ENCODE measurements around the gene PLD1. TPM values are rescaled to one million over a fixed set of nuclear protein-coding genes. Genes with fewer than 3 reads are reported as not detected.

Gene PLD1
- total RNA-seq, 2 donors from 2014 or later = 9.5 to 15.9 TPM

DNA sequence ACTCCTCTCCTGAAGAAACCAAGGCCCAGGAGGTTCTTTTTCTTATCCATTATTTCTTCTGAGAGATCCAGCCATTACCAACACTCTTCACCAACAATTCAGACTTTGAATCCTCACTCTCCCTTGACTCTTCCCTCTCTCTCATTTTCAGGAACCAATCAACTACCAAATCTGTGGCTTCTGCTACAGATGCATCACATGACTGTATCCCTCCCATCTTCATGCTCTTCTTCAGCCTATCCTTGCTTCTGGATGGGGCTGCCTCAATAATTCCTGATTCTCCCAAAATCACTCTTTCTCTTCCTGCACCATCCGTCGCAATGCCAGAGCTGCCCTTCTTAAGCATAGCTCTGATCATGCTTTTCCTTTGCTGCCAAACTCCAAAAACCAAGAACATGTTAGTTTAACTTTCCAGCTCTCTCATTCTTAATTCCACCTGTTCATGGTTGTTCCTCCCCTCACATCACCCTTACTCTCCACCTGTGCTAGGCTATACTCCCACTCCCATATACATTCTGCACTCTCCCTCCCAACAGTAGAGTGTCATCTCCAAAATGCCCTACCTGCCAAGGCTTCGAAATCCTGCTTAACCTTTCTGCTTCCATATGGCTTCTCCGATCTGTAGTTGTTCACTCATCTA, 13.5 kb downstream of the PLD1 start:
- WGBS, 2 experiments (ENCODE audit: insufficient coverage in 1 of 2, insufficient read length in 1 of 2) = 93 to 98% methylated on average over 4 of the region's 4 CpGs
- no peak overlapping the region for H3K27ac ChIP-seq (ENCODE audit: low read depth, low read length)
- Mint-ChIP-seq H3K27me3 (ENCODE audit: insufficient read depth) (no peaks in the 10 kb centered on the region), H3K4me3 (no peak overlapping the region), H3K27ac (no peak overlapping the region), H3K4me1 (peaks cover 6% of the 10 kb centered on the region), H3K36me3 (ENCODE audit: low read depth) (no peaks in the 10 kb centered on the region), H3K9me3 (no peaks in the 10 kb centered on the region)
- H3K4me3 ChIP-seq (ENCODE audit: low read length) = no peak overlapping the region
- no peak for DNase-seq
- H3K27me3 ChIP-seq (ENCODE audit: control insufficient read depth, insufficient read depth, low read length, poor library complexity, severe bottlenecking) = no peaks in the 10 kb centered on the region
- no peaks in the 10 kb centered on the region for H3K4me1 ChIP-seq (ENCODE audit: control insufficient read depth, insufficient read depth, low read length)
- H3K9ac ChIP-seq (ENCODE audit: extremely low read depth, low read length, poor library complexity, severe bottlenecking) = no peak overlapping the region
- no peaks in the 10 kb centered on the region for H3K36me3 ChIP-seq (ENCODE audit: control insufficient read depth, insufficient read depth, low read length)
- TF ChIP-seq, protein P1, sequence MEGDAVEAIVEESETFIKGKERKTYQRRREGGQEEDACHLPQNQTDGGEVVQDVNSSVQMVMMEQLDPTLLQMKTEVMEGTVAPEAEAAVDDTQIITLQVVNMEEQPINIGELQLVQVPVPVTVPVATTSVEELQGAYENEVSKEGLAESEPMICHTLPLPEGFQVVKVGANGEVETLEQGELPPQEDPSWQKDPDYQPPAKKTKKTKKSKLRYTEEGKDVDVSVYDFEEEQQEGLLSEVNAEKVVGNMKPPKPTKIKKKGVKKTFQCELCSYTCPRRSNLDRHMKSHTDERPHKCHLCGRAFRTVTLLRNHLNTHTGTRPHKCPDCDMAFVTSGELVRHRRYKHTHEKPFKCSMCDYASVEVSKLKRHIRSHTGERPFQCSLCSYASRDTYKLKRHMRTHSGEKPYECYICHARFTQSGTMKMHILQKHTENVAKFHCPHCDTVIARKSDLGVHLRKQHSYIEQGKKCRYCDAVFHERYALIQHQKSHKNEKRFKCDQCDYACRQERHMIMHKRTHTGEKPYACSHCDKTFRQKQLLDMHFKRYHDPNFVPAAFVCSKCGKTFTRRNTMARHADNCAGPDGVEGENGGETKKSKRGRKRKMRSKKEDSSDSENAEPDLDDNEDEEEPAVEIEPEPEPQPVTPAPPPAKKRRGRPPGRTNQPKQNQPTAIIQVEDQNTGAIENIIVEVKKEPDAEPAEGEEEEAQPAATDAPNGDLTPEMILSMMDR (conservative IDR thresholded peaks at IDR 0.05) = no peak
- H3K9me3 ChIP-seq (ENCODE audit: control insufficient read depth, low read length) = no peaks in the 10 kb centered on the region

DNA sequence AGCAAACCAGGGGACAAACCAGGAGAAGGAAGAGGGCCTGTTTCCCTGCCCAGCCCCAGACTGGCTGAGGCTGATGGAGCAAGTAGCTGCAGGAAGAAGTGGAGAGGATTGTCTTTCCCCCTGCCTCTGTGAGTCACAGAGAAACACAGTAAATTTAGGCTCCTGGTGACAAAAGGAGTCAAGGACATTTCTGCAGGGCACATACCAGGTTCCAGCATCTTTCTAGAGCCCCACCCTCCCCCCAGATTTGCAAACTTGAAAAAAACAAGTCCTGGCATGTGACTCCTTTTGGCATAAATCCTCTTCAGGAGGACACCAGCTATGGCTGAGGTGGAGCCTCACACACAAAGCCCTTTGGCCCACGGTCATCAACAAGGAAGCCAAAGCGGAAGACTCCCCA, 17.8 kb downstream of the PLD1 start:
- H3K27me3 Mint-ChIP-seq (ENCODE audit: insufficient read depth) = peaks cover 4% of the 10 kb centered on the region
- H3K4me3 ChIP-seq (ENCODE audit: low read length) = no peak overlapping the region
- peaks cover 13% of the 10 kb centered on the region for H3K4me1 ChIP-seq (ENCODE audit: control insufficient read depth, insufficient read depth, low read length)
- H3K4me1 Mint-ChIP-seq = peaks cover 15% of the 10 kb centered on the region
- H3K36me3 Mint-ChIP-seq (ENCODE audit: low read depth) = no peaks in the 10 kb centered on the region
- no peak overlapping the region for H3K27ac ChIP-seq (ENCODE audit: low read depth, low read length)
- H3K9me3 Mint-ChIP-seq = no peaks in the 10 kb centered on the region
- H3K27me3 ChIP-seq (ENCODE audit: control insufficient read depth, insufficient read depth, low read length, poor library complexity, severe bottlenecking) = no peaks in the 10 kb centered on the region
- H3K4me3 Mint-ChIP-seq = no peak overlapping the region
- DNase-seq = no peak
- no peak overlapping the region for H3K9ac ChIP-seq (ENCODE audit: extremely low read depth, low read length, poor library complexity, severe bottlenecking)
- H3K36me3 ChIP-seq (ENCODE audit: control insufficient read depth, insufficient read depth, low read length) = no peaks in the 10 kb centered on the region
- TF ChIP-seq, protein P1 (conservative IDR thresholded peaks at IDR 0.05) = no peak
- H3K9me3 ChIP-seq (ENCODE audit: control insufficient read depth, low read length) = no peaks in the 10 kb centered on the region
- WGBS, 2 experiments (ENCODE audit: insufficient coverage in 1 of 2, insufficient read length in 1 of 2) = 94 to 95% methylated on average over 2 of the region's 2 CpGs
- H3K27ac Mint-ChIP-seq = no peak overlapping the region

DNA sequence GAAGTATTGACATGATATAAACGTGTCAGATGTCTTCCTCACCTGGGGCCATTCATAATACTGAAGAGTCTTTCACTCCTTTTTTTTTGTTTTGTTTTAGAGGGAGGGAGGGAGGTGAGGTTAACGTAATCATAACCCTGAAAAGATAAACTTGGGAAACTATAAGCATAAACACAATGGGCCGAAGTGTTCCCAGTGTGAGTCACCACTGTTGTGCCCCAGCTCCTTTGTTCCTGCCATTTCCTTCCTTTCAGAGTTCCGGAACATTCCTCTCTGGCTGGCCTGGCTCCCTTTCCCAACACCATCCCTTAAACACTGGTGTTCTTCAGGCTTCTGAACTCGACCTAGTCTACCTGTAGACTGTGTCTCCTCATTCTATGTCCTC, 18.6 kb downstream of the PLD1 start:
- H3K9ac ChIP-seq (ENCODE audit: extremely low read depth, low read length, poor library complexity, severe bottlenecking) = no peak overlapping the region
- Mint-ChIP-seq H3K9me3 (no peaks in the 10 kb centered on the region), H3K4me3 (no peak overlapping the region), H3K27me3 (ENCODE audit: insufficient read depth) (peaks cover 4% of the 10 kb centered on the region), H3K36me3 (ENCODE audit: low read depth) (no peaks in the 10 kb centered on the region), H3K4me1 (peaks cover 15% of the 10 kb centered on the region), H3K27ac (no peak overlapping the region)
- no peak overlapping the region for H3K4me3 ChIP-seq (ENCODE audit: low read length)
- no peaks in the 10 kb centered on the region for H3K27me3 ChIP-seq (ENCODE audit: control insufficient read depth, insufficient read depth, low read length, poor library complexity, severe bottlenecking)
- H3K4me1 ChIP-seq (ENCODE audit: control insufficient read depth, insufficient read depth, low read length) = peaks cover 13% of the 10 kb centered on the region
- no peak overlapping the region for H3K27ac ChIP-seq (ENCODE audit: low read depth, low read length)
- no peak for DNase-seq
- no peaks in the 10 kb centered on the region for H3K9me3 ChIP-seq (ENCODE audit: control insufficient read depth, low read length)
- no peaks in the 10 kb centered on the region for H3K36me3 ChIP-seq (ENCODE audit: control insufficient read depth, insufficient read depth, low read length)
- TF ChIP-seq, protein P1 (conservative IDR thresholded peaks at IDR 0.05) = no peak
- 39 to 53% methylated on average over 3 to 5 of the region's 5 CpGs for WGBS, 2 experiments (ENCODE audit: insufficient coverage in 1 of 2, insufficient read length in 1 of 2)

Data from endodermal cell (in vitro differentiated cells).